GM15510 (cell line): Measurements from ENCODE around the gene ADGRE2.
"Not testable (repeated sequence)": the region's sequence is repeated elsewhere in the genome, so short reads cannot be mapped to it uniquely, and the experiment has no call there.

ENCODE experiments used
- POLR2A ChIP-seq: IDR thresholded peaks from 3 replicates; pipeline ENCODE4 v1.6.1; 2011; ENCODE audit warnings: borderline replicate concordance; ENCODE audit not compliant: insufficient read length; ENCODE audit errors: extremely low read depth

Gene ADGRE2

DNA sequence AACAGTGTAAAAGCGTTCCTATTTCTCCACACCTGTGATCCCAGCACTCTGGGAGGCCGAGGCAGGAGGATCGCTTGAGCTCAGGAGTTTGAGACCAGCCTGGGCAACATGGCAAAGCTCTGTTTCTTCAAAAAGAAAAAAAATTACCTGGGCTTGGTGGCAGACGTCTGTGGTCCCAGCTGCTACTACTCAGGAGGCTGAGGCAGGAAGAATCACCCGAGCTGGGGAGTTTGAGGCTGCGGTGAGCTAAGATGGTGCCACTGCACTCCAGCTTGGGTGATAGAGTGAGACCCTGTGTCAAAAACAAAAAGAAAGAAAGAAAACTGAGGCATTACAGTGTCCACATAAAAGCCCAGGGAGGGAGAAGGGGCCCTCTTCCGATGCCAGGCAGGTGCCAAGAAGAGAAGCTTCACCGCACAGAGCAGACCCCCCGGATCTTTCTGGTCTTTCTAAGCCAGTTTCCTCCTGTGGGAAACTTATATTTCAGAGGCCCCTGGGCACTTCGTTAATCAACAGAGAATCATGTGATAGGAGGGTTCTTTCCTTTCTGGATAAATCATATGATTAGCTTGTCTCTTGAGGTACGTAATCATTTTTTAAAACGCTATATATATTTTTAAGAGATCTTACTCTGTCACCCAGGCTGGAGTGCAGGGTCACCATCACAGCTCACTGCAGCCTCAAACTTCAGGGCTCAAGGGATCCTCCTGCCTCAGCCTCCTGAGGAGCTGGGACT is at the start of gene ADGRE2:
TSS of gene ADGRE2 (minus strand) at position 451 of the 736 bp plus-strand sequence. CDS start 1,804 bp downstream, outside the sequence.
- not testable (repeated sequence) for TF ChIP-seq POLR2A

DNA sequence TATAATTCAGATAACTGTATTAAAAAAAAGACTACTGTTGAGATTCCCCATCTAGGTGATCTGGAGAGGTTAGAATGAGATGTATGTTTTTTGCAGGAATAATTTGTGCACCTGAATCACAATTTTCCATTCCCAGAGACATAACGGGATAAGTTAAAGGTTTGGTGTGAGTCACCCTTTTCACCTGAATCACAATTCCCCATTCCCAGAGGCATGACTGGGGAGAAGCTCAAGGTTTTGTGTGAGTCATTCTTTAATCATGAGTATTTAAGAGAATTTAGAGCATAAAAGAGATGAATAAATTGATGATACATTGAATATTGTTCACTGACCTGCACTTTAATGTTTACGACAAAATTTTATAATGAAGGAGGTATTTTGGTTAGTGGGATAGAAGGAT is 47.6 kb upstream of the ADGRE2 start:
- TF ChIP-seq POLR2A = no peak

DNA sequence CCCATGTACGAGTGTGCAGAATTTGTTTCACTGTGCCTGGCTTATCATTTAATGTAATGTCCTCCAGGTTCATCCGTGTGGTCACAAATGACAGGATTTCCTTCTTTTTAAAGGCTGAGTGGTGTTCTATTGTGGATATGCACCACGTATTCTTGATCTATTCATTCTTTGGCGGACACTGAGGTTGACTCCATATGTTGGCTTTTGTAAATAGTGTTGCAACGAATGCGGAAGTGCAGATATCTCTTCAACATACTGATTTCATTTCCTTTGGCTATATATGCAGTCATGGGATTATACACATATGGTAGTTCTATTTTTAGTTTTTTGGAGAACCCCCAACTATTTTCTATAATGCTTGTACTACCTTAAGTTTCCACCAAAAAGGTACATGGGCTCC is 43.6 kb upstream of the ADGRE2 start:
- TF ChIP-seq POLR2A = no peak

GRCh38 chr19:14818588-14818987 is 40.2 kb upstream of the ADGRE2 start:
- TF ChIP-seq POLR2A = no peak

- TF ChIP-seq POLR2A = no peak
Observed at GRCh38 chr19:14817052-14817451, 38.7 kb upstream of the ADGRE2 start.

DNA sequence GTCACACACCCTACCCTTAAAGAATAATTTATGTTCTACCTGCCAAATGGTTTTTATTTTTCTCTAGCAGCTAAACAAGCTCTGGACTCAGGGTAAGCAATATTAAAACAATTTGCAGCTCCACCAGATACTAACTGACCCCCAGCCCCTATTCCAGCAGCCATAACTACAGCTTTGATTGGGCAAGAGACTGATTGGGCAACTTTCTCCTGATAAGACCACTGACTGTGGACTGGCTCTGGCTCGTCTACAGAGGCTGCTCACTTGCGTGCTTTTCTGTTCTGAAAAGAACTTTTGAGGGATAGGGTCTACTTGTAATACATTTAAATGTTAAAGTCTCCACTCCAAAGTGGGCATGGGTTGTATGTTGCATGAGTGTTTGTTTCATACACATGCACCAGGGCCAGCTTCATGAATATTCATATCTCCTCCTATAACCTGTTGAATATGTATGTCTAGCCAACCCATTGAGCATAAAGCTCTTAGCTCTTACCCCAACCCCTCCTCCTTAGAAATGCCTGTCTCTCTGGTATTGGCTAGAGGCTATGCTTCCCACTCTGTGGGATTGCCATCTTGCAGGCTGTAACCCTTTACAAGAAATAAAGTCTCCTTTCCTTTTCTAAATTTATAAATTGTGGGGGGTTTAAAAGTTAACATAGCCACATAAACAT is 36.8 kb upstream of the ADGRE2 start:
- no peak for TF ChIP-seq POLR2A

DNA sequence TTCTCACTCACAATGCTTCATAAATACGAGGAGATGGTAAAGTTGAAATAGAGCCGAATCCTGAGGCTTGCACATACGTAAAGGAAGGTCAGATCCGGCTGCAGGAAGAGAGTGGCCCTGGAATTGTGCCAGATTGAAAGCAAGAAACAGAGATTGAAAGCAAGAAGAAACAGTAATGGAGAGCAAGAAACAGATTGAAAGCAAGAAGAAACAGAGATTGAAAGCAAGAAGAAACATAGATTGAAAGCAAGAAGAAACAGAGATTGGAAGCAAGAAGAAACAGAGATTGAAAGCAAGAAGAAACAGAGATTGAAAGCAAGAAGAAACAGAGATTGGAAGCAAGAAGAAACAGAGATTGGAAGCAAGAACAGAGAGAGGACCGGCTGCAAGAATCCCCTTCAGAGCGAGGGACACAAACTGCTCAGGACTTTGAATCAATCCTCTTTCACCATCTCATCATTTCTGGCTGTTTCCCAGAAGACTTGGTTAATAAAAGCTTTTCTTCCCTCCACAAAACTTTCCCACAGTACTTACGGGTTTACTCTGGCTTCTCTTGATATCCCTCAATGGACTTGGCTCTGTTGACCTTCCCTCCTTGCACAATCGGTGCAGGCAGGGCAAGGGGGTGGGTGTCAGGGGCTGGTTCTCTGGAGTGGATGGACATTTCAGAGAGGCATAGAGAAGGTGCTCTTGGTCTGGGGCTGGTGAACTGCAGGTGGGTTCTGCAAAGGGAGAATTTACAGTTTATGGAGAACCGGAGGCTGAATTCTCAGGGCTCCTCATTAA is 31.1 kb upstream of the ADGRE2 start:
- TF ChIP-seq POLR2A = no peak

GRCh38 chr19:14804765-14805164 is 26.4 kb upstream of the ADGRE2 start:
- TF ChIP-seq POLR2A = no peak

DNA sequence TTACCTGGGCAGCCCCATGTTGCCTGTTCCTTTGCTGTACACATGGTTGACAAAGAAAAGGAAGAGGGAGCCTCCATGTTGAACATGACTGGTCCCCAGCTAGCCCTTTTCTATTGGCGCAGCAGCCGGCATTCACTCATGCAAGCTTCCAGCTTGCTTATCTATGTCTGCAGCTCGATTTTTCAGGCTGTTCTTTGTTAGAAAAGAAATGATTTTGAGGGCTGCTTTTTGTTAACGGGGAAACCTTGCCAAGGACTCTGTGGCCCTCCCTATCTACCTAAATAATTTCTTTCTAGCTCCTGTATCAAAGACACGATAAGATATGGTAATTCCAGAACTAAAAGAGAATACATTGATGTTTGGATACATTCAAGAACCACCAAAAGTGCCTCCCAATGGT is 20.4 kb upstream of the ADGRE2 start:
- no peak for TF ChIP-seq POLR2A

DNA sequence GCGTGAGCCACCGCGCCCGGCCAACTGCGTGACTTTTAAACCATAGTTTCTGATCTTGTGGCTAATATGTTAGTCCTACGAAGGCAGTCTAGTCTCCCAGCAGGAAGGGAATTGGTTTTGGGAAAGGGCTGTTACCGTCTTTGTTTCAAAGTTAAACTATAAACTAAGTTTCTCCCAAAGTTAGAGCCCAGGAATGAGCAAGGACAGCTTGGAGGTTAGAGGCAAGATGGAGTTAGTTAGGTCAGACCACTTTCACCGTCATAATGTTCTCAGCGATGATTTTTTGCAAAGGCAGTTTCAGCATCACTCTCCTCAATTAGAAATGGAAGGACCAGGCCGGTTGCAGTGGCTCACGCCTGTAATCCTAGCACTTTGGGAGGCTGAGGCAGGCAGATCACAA is 17.7 kb upstream of the ADGRE2 start:
- no peak for TF ChIP-seq POLR2A

GRCh38 chr19:14795078-14795721 is 16.8 kb upstream of the ADGRE2 start:
- no peak for TF ChIP-seq POLR2A

GRCh38 chr19:14786421-14786851 is 8.1 kb upstream of the ADGRE2 start:
- TF ChIP-seq POLR2A = no peak

GRCh38 chr19:14782626-14783409 is 4.5 kb upstream of the ADGRE2 start:
- no peak for TF ChIP-seq POLR2A

GRCh38 chr19:14779151-14779550 is 791 bp upstream of the ADGRE2 start:
- TF ChIP-seq POLR2A = no peak

DNA sequence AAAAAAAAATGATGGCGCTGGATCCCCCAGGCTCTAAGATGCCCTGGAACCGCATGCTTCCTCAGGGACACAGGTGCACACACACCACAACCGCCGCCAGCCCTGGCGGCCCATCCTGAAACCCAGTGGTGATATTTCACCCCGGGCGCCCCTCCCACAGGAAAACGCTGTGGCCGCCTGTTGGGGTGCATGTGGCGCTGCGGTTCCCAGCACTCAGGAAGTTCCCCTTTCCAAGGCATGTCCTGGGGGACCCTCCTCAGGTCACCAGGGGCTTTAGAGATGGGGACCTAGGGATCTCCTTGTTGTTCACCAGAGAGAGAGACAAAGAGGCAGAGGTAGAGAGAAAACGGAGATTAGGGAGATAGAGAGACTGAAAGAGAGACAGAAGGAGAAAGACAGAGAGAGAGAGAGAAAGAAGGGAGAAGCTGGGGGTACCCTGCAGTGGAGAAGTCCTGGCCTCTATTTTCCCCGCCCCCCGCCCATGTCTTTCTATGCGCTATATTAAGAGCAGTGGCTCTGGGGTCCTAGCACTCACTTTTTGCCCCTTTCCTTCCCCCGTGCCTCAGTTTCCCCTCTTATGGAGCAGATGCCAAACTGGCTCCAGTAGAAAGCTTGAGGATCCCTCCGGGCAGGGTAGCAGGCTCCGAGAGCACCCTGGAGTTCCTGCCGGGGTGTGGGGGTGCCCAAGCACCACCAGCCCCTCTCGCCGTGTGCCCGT is 2.3 kb downstream of the ADGRE2 start:
- no peak for TF ChIP-seq POLR2A
